Measurements from ENCODE around the gene FIBCD1. TPM values are rescaled to one million over a fixed set of nuclear protein-coding genes. Genes with fewer than 3 reads are reported as not detected.

Gene FIBCD1
- total and polyA plus RNA-seq, 2 of the 8 experiments (the other 6 are each of a cell fraction or from before 2014, with no cell fraction given), result 6.1 to 8.8 TPM

- TF ChIP-seq SP2 (IDR thresholded peaks at IDR 0.05; ENCODE audit: low read length) (no peak), SIN3A (conservative IDR thresholded peaks at IDR 0.05 in 1 of 2, IDR thresholded peaks at IDR 0.05 in 1 of 2; ENCODE audit: low read depth in 1 of 2, low read length in 2 of 2) (no peak)
These were observed 47.2 kb downstream of the FIBCD1 start (continued) for GRCh38 chr9:130891688-130892476.
